HG03565 (cell line): Measurements from ENCODE around the gene ASAP2.

Source experiments
- ATAC-seq: cut with Tn5 transposase; IDR thresholded peaks from one replicate; pipeline ENCODE4 v1.9.1; 2021; ENCODE audit warnings: mild to moderate bottlenecking, moderate library complexity; ENCODE audit not compliant: unreplicated experiment

Gene ASAP2

DNA sequence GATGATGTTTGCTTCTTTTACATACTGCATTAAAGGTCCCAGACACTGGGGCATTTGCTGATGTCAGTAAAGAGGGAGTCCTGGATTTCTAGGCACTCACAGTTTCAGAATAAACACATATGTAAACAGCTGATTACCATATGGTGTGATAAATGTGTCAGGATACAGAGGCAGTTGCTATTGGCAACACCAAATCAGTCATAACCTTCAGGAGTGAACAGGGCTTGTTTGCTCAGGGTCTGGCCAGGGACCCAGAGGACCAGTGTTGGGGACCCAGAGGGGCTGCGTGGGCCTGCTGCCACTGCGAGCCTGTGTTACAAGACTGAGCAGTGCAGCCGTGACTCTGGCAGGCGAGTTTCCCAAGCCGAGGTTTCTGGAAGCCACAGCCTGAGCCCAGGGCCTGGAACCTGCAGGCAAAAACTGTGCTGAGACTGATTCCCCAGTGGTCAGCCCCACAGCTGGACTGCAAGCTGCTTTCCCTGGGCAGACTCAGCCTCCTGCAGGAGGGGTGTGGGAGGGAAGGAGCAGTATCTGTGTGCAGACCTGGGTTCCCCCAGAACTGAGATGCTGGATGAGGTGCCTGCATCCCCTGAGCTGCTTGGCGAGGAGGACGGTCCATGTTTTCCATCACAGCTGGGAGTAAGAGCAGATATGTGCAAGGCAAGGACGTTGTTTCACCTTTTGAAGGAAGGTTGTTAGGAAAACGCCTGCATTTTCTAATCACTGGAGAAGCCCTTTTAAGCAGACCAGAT is 23.6 kb downstream of the ASAP2 start:
- no peak for ATAC-seq

DNA sequence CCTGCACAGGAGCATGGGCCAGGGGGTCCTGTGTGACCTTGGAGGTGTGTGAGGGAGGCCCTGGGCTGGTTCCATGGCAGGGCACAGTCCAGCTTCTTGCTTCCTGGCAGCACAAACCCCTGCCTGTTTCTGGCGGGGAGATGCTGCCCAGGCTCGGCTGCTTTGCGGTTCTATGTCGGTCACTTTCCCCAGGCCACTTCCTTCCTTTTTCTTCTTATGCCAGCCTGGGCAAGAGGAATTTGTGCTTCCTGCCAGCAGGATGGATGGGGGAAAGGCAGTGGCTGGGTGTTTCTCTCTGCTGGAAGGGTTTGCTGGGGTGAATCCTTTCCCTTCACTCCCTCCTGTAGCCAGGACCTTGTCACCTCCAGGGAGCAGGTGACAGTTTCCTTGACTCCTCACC is 24.3 kb downstream of the ASAP2 start:
- no peak for ATAC-seq

DNA sequence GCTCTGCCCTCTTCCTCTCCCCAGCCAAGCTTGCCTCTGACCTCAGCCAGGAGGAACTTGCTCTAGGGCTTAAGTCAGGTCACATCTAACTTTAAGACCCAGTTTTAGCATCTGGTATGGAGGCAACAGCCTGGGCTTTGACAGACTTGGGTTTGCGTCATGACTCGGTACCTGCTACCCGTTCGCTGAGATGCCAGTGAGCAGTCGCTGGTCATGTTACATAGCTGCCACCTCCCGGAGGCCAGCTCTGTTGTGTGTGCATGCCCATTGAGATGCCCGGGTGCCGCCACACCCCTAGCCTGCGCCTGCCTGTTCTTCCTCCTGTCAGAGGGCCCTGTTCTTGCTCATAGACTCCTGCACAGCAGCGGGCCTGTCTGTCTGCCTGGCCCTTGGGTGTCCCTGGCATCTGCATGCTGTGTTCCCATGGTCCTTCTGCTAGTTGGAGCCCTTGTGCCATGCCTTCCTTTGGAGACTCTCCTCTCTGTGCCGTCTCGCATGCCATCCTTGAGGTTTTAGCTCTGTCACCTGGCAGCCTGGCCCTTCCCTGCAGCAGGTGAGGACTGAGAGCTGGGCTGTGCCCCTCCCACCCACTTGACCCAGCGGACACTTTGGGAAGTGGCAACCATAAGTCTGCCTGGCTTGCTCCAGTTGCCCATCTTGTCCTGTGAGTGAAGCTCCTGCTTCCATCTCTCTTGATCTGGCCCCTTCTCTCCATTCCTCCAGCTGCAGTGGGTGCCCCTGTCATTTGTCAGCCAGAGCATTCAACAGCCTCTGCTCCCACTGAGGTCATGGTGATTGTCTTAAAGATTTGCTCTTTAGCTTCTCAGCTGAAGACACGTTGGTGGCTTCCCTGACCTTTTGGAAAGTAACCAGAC is 24.9 kb downstream of the ASAP2 start:
- no peak for ATAC-seq

DNA sequence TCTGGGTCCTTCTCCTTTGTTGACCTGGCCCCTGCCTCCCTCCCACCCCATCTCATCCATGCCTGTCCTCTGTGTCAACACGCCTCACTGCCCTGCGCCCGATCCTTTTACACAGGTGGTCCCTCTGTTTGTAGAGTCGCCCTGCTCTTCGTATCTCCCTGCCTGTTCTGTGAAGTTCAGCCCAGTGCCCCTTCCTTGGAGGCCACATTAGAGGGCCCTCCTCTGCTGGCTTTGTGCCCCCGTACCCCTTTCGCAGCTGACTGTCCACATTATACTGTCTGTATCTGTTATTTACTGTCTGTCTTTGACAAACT is 25.5 kb downstream of the ASAP2 start:
- ATAC-seq = no peak

DNA sequence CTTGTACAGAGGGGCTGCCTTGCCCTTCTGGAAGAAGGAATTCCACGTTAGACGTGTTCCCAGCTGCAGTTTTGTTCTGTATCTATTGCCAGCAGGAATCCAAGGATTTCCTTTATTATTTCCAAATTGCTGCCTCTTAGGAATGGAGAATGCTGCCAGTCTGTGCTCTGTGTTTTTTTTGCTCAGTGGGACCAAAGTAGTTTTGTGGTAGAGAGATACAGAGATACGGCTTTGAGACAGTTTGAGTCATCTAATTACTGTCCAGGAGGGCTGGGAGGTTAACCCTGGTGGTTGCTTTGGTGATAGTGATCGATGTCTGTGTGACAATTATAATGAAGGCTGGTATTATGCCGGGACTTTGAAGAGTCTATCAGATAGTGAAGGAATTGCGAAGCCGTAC is 26.3 kb downstream of the ASAP2 start:
- ATAC-seq = no peak

DNA sequence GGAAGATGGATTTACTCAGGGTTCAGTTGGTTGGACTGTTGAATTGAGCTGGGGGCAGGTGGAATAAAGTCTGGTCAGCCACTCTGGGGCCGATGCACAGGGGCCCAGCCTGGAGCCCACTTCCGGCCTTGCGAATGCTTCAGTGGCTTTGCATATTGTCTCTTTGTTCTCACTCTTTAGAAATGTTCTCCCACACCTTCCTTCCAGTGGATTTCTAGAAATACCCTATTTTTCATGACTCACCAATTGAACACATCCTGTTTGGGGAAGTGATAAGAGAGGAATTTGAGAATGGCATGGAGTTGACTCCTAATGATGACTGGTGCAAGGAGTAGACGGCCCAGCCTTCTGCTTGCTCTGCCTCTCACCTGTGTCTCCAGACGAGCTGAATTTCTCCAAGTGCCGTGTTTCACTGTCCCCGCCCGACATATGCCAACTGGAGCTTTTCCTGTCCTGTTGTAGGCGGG is 28.1 kb downstream of the ASAP2 start:
- ATAC-seq = no peak

DNA sequence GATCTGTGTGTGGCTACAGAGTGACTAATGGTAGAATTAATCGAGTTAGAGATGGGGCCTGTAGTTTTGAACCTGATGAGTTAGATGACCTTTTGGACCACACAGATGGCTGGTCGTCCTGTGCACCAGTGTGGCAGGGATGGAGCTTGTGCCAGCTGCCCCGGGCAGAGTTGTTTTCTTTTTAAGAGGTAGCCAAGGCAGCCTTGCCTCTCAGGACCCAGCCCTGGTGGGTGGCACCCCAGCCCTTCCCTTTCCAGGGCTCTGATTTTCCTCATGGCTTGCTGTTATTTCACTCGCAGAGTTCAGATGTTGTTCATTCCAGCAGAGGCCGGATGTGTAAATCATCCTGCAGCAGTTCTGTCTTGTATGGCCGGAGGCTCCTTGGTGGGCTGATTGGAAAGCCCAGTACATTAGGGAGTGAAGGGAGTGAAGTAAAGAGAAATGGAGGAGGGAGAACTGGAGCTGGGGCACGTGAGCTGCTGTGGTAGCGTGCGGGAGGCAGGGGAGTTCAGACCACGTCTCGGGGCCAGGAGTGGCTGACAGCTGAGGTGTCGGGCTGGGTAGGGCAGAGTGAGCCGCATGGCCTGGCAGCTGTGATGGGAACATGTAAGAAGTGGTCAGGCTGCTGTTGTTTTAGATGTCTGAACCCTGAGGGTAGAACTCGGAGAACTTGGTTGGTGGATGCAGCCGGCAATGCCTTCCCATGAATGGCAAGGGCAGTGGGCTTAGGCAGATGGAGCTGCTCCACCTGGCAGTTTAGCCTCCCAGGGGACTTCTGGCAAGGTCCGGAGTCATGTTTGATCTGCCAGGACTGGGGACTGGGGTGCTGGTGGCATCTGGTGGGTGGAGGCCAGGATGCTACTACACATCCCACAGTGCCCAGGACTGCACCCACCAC is 28.8 kb downstream of the ASAP2 start:
- no peak for ATAC-seq

DNA sequence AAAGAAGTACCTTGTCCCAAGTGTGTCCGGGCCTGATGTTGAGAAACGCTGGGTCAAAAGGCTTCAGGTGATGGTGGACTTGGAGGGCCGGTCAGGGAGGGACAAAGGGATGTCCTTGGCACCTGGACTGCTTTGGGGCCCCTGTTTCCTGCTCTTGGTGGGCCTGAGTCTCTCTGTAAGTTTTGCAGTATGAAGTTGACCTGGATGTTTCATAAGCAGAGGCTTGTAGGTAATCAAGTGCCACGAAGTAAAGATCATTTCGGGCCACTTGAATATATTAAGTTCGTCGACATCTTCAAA is 29.4 kb downstream of the ASAP2 start:
- no peak for ATAC-seq

DNA sequence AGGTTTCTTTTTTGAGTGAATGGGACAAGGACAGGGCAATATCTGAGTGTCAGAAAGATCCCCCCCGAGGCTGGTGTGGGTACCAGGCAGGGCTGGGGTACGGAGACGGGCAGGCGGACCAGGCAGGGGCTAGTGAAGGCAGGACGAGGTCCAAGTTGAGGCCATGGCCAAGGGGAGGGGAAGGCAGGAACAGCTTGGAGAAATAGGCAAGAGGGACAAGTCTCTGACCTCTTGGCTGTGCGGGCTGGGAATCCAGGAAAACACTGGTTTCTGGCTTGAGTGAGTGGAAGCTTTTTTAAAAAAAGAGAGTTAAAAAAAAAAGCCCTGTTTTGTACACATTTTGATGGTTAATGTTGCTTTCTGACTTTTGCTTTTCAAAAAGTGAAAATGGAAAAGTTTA is 30.3 kb downstream of the ASAP2 start:
- ATAC-seq = no peak

DNA sequence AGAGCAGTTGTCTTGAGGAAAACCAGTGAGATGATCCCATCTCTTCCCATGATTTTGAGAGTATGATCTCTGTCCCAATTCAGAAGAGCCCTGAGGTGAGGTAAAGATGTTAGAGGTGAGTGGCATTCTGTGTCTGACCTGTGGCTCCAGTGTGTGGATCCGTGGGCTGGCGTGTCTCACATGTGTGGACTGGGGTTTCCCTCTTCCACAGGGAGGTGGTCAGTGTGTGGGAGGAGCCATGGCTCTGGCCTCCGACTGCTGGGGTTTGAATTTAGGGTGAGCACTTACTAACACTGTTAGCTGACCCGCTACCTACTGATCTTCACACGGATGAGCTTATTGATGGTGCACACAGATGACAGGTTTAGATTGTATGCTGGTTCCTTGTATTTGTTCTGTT is 31.2 kb downstream of the ASAP2 start:
- ATAC-seq = no peak

DNA sequence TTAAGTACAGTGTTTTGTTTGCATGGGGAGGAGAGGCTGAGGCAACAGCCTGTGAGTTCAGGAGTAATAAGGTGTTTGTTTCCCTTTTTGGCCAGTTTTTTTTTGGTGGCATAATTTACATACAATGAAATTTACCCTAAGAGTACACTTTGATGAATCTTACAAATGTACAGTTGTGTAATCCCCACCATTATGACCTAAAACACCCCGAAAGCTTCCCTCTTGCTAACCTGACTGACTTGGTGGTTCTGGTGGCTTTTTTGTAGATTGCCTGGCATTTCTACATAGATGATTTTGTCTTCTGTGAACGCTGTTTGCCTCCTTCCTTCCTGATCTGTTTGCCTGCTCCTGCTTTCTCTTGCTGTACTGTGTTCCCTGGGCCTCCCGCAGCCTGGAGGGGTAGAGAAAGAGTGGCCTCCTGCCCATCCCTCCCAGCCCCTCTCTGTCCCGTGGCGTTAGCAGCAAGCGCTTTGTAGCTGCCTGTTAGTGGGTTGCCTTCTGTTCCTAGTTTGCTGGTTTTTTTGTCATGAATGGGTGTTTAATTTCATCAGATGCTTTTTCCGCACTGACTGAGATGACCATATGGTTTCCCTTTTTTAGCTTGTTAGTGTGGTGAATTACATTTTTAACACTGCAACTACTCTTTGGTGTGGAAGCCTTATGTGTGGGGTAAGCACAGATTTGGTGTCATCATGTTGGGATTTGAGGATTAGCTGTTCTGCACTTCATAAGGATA is 32.1 kb downstream of the ASAP2 start:
- no peak for ATAC-seq

DNA sequence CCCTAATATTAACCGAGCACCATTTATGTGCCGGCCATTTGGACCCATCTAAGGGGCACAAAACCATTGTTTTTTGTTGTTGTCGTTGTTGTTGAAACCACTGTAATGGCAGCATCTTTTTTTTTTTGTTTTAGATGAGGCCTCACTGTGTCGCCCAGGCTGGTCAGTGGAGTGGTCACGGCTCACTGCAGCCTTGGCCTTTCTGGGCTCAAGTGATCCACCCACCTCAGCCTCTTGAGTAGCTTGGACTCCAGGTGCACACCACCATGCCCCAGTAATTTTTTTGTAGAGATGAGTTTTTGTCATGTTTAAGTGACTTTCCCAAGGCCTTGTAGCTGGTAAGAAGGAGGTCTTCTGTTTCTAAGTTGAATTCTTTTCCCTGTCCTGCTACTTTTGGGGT is 33.0 kb downstream of the ASAP2 start:
- ATAC-seq = no peak

DNA sequence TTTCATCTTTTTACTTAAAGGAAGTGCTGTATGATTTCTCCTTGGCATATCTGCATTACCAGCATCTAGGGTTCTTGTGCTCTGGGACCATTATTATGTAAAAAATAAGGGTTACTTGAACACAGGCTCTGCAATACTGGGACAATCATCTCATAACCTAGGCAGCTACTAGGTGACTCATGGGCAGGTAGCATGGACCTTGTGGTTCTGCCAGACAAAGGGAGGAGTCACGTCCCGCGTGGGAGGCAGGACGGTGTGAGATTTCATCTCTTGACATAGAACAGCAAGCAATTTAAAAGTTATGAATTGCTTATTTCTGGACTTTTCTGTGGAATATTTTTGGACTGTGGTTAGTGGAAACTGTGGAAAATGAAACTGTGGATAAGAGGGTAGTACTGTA is 34.1 kb downstream of the ASAP2 start:
- no peak for ATAC-seq

DNA sequence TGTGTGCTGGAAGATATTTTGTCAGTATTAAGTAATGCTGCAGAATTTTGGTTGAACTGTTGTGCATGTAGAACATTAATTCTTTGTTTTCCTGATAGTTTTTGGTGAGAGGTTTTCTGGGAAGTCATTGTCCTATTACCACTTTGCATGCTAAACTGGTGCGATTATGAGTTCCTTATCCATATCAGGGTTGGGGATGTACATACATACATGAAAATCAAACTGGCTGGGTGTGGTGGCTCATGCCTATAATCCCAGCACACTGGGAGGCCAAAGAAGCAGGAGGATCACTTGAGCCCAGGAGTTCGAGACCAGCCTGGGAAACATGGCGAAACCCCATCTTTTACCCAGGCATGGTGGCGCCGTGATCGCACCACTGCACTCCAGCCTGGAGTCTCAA is 34.6 kb downstream of the ASAP2 start:
- no peak for ATAC-seq

DNA sequence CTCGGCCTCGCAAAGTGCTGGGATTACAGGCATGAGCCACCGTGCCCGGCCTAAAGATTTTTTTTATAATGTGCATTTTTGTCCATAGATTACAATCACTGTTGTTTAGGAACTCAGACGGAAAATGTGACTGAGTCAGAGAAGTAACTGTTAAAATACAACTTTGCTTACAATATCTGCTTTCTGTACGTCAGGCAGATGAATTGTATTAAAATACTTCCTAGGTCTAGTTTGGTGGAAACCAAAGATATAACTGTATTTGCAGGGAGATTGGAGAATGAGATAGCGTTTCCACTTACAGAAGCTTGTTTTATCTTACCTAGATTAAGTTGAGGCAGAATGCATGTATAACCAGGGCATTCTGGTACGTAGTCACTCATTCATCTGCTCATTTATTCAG is 36.7 kb downstream of the ASAP2 start:
- ATAC-seq = no peak

DNA sequence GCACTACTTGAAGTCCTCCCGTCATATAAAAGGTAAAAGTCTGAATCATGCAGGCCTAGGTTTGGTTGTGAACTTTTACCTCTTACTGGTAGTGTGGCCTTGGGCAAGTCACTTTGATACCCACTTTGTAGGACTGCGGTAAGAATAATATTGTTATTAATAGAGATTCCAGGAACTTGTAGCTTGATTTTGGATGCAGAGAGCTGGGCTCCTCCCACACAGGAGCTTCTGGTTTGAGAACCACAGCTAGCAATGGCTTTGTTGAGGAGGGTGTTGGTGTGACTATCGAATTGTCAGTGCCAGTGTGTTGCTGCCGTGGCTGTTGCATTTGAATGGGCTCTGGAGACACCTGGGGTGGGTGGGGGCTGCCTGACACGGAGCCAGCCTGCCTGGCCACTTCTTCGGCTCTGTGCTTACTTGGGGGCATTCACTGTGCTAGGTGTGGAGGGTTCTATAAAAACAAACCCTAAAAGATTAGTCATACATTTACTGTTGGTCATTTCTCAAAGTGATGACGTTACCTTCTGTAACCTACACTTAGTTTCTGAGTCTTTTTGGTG is 38.5 kb downstream of the ASAP2 start:
- ATAC-seq = no peak

DNA sequence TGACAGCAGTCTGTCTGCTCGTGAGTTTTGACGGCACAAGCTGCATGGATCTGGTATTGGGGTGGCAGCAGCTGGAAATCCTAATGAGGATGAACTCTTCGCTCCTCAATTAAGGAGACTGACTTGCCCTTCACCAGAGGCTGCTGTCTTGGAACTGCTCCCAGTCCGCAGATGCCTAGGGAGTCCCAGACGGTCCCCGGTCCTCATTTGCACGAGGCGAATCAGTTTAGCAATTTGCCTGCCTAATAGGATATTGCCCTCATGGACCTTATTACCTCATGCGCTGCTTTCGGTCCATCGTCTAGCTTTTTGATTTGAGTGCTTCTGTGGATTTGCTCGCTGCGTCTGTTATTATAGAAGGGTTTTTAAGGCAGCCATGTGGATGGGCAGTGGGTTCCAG is 40.6 kb downstream of the ASAP2 start:
- ATAC-seq = no peak

DNA sequence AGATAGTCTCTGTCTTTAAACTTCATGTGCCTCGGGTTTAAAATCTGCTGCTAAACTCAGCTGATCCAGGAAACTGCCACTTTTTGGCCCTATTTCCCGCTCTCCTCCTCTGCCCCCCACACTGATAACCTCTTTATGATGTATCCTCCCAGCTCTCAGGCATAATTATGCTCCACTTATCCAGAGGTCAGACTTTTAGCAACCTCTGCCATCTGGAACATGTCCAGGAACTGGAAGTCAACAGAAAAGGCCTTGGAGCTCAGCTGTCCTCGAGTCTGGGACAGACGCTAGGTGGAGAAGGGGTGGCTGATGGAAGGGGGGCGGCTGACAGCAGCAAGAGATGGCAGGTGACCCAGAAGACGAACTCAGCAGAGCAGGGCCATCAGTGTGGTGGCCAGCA is 41.2 kb downstream of the ASAP2 start:
- ATAC-seq = no peak

DNA sequence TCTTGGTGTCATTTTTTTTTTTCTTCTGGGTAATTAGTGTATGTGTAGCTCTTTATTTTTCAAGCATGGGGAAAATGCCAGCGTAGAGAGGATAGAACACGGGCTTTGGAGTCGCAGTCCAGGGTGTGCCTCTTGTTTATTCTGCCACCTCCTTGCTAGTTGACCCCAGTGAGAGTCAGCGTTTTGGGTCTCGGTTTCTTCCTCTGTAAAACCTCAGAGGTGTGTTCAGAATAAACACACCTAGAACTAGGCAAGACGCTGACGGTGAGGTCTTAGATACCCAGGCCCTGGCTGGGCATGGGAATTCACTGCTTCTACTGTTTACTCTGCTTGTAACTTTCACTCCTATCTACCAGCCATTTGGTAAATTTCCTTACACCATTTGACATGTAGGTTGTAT is 41.8 kb downstream of the ASAP2 start:
- ATAC-seq = no peak

DNA sequence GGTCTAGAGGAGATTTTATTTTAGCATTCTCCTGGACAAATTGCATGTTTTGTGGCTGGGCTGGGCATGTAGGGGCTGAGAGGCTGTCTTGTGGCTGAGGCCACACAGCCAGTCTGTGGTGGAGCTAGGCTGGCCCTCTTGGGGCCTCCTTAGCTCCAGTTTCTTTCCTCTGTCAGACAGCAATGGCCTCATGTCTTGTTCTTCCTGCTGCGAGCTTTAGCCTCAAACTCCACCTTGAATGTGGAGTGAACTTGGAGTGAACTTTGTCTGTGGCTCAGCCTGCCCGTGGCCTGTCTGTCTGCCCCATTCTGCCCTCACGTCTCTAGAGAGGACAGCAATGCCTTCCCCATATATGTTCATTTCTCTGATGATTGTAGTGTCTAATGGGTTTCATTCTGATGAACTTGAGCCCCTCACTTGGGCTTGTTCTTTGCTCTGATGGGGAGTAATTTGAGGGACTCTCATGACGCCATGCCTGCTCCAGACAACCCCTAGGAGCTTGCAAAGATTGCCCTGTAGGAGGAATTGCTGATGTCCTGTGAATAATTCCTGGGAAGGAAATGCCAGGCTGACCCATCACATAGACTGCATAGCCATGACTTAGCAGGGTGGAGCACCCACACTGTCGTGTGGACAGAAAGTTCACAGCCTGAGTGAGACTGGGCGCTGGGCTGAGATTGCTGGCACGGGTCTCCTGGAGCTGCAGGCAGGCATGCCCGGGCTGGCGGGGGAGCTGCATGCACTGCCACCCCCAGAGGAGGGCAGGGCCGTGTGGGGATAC is 42.6 kb downstream of the ASAP2 start:
- ATAC-seq = no peak
